GM23248 (cell line): ENCODE measurements around the gene ADAM8. TPM values are rescaled to one million over a fixed set of nuclear protein-coding genes. Genes with fewer than 3 reads are reported as not detected.

Experiments used
- DNase-seq: peaks from one replicate; pipeline ENCODE4 v3.0.0-alpha.2; 2015
- H2AFZ ChIP-seq: fragments of 200-600 bp; sonication (generic); 2 replicates; pipeline ENCODE4 v1.6.1; 2016; ENCODE audit warnings: antibody characterized with exemption
- H3F3A ChIP-seq: fragments of 200-600 bp; sonication (generic); 2 replicates; pipeline ENCODE4 v1.6.1; 2016; ENCODE audit warnings: mild to moderate bottlenecking, antibody characterized with exemption, mixed run types; ENCODE audit not compliant: insufficient read depth
- H3K27ac ChIP-seq: fragments of 200-600 bp; sonication (generic); 2 replicates; pipeline ENCODE4 v1.5.1; 2016; ENCODE audit warnings: mild to moderate bottlenecking
- H3K27me3 ChIP-seq: fragments of 200-600 bp; sonication (generic); replicated peaks from 2 replicates; pipeline ENCODE4 v1.6.1; 2016; ENCODE audit warnings: mild to moderate bottlenecking; ENCODE audit not compliant: insufficient read depth
- H3K36me3 ChIP-seq: fragments of 200-600 bp; sonication (generic); 2 replicates; pipeline ENCODE4 v1.6.1; 2016; ENCODE audit warnings: low read depth, mild to moderate bottlenecking
- H3K4me1 ChIP-seq: fragments of 200-600 bp; sonication (generic); 2 replicates; pipeline ENCODE4 v1.6.1; 2016; ENCODE audit warnings: mild to moderate bottlenecking; ENCODE audit not compliant: insufficient read depth
- H3K4me2 ChIP-seq: fragments of 200-600 bp; sonication (generic); one replicate; pipeline ENCODE4 v1.6.1; 2016; ENCODE audit warnings: mild to moderate bottlenecking; ENCODE audit not compliant: unreplicated experiment
- H3K4me3 ChIP-seq: fragments of 200-600 bp; sonication (generic); 2 replicates; pipeline ENCODE4 v1.5.1; 2016; ENCODE audit warnings: mild to moderate bottlenecking
- H3K79me2 ChIP-seq: fragments of 200-600 bp; sonication (generic); 2 replicates; pipeline ENCODE4 v1.6.1; 2016; ENCODE audit warnings: mild to moderate bottlenecking; ENCODE audit not compliant: insufficient read depth
- H3K9ac ChIP-seq: fragments of 200-600 bp; sonication (generic); 2 replicates; pipeline ENCODE4 v1.6.1; 2016; ENCODE audit warnings: mild to moderate bottlenecking
- H3K9me2 ChIP-seq: fragments of 200-600 bp; sonication (generic); 2 replicates; pipeline ENCODE4 v1.6.1; 2016; ENCODE audit warnings: mixed run types, mild to moderate bottlenecking, moderate library complexity; ENCODE audit not compliant: insufficient read depth
- H3K9me3 ChIP-seq: fragments of 200-600 bp; sonication (generic); one replicate; pipeline ENCODE4 v1.6.1; 2017; ENCODE audit warnings: low read depth
- H4K20me1 ChIP-seq: fragments of 200-600 bp; sonication (generic); 2 replicates; pipeline ENCODE4 v1.6.0; 2016; ENCODE audit not compliant: insufficient read depth
- EZH2 ChIP-seq: fragments of 200-600 bp; sonication (generic); IDR thresholded peaks from 2 replicates; pipeline ENCODE4 v1.6.1; 2018; ENCODE audit warnings: antibody characterized with exemption, mild to moderate bottlenecking; ENCODE audit not compliant: insufficient read depth, poor library complexity, severe bottlenecking
- EZH2phosphoT487 ChIP-seq: fragments of 200-600 bp; sonication (generic); IDR thresholded peaks from 2 replicates; pipeline ENCODE4 v1.6.1; 2018; ENCODE audit warnings: antibody characterized with exemption, moderate library complexity, mild to moderate bottlenecking, low read depth; ENCODE audit not compliant: insufficient read depth
- WGBS, 2 experiments: methylation state at CpG; one replicate each; pipeline ENCODE4 v1.1.6; 2015 to 2017; ENCODE audit warnings: low lambda C conversion rate in 2 of 2, low coverage in 1 of 2; ENCODE audit errors: missing lambda C conversion rate in 2 of 2; 5-methylcytosine and 5-hydroxymethylcytosine counted together
- in situ Hi-C: fragments of 300-500 bp; cut with MboI; formaldehyde crosslinking; loops from 2 replicates; pipeline ENCODE4 v1.15.0; 2020
- polyA plus RNA-seq: library from polyadenylated mRNA; unstranded; fragments of >200 nt; fragmentation: Nextera tagmentation; extraction: Ambion mirVana; gene quantifications from 2 replicates; pipeline ENCODE4 v1.2.1, GENCODE V29; 2016
- total RNA-seq: library from RNA; depleted of rRNA; stranded (reverse); fragments of >200 nt; shearing (Covaris generic); gene quantifications from 2 replicates; pipeline ENCODE4 v1.2.3, GENCODE V29; 2014

The ADAM8 gene
- total and polyA plus RNA-seq, 2 experiments from 2014 or later, result 0.76 TPM; not detected in 1

- DNase-seq, result no peak
- Histone ChIP-seq H2AFZ (no peak overlapping the region), H3K36me3 (no peaks in the 10 kb centered on the region), H3K9ac (no peak overlapping the region), H3K4me2 (no peak overlapping the region), H3F3A (0 out of 2 replicates have a peak, but pooled peaks cover 10% of the 10 kb centered on the region), H3K9me2 (no peaks in the 10 kb centered on the region), H3K9me3 (no peaks in the 10 kb centered on the region), H3K4me3 (no peak overlapping the region), H3K79me2 (peaks cover 31% of the 10 kb centered on the region), H3K27ac (no peak overlapping the region), H4K20me1 (no peaks in the 10 kb centered on the region; the same call in 1 of the 2 replicates), H3K27me3 (no peaks in the 10 kb centered on the region), H3K4me1 (peaks cover 11% of the 10 kb centered on the region)
- TF ChIP-seq EZH2phosphoT487, result no peak
- TF ChIP-seq EZH2, result no peak
- 93 to 94% methylated on average over 16 of the region's 16 CpGs for WGBS, 2 experiments
- in situ Hi-C loops, result no loop called here
These were observed 33.7 kb upstream of the ADAM8 start for GRCh38 chr10:133310399-133310755.

GRCh38 chr10:133309720-133310398 lies 33.2 kb upstream of the ADAM8 start:
- Histone ChIP-seq H3K27me3 (no peaks in the 10 kb centered on the region), H3K36me3 (no peaks in the 10 kb centered on the region), H3K9me3 (no peaks in the 10 kb centered on the region), H4K20me1 (no peaks in the 10 kb centered on the region; the same call in 1 of the 2 replicates), H3K4me2 (no peak overlapping the region), H2AFZ (no peak overlapping the region), H3K4me1 (peaks cover 11% of the 10 kb centered on the region), H3F3A (0 out of 2 replicates have a peak, but pooled peaks cover 5% of the 10 kb centered on the region), H3K9ac (no peak overlapping the region), H3K79me2 (peaks cover 36% of the 10 kb centered on the region), H3K4me3 (no peak overlapping the region), H3K9me2 (no peaks in the 10 kb centered on the region), H3K27ac (no peak overlapping the region)
- in situ Hi-C loops, result no loop called here
- DNase-seq, result no peak
- WGBS, 2 experiments, result 86 to 88% methylated on average over 31 to 33 of the region's 33 CpGs
- TF ChIP-seq EZH2phosphoT487 (no peak), EZH2 (no peak)

DNA sequence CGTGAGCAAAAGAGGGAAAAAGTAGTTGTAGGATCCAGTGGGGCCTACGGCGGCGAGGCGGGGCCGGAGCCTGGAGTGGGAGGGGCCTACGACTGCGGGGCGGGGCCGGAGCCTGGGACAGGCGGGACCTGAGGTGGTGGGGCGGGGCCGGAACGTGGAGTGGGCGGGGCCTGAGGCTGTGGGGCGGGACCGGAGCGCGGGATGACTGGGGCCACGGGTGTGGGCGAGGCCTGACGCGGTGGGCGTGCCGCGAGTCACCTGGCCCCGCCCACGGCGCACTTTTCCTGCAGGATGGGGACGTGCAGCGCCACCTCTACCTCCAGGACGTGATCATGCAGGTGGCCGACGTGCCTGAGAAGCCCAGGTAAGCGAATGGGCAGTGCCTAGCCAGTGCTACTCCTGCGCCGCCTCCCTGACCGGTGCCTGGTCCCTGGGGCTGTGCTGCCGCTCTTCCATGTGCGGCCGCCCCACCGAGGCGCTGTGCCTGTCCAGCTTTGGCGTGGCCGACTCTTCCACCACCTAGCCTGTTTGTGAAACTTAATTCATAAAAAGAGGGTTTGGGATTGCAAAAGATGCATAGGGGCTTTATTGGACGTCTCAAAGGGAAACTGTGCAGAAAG lies 32.5 kb upstream of the ADAM8 start:
- H3K79me2 ChIP-seq, result peaks cover 43% of the 10 kb centered on the region
- no peaks in the 10 kb centered on the region for H3K9me2 ChIP-seq
- H3K9ac ChIP-seq, result peak overlapping the region; percentile 99
- H3F3A ChIP-seq, result 0 out of 2 replicates have a peak, but pooled peaks cover 5% of the 10 kb centered on the region
- peaks cover 11% of the 10 kb centered on the region for H3K4me1 ChIP-seq
- DNase-seq, result peak; percentile 93
- H3K4me2 ChIP-seq, result peak overlapping the region; percentile 63
- H2AFZ ChIP-seq, result peak overlapping the region; percentile 75
- H3K9me3 ChIP-seq, result no peaks in the 10 kb centered on the region
- H3K4me3 ChIP-seq, result peak overlapping the region; percentile 98
- H3K27ac ChIP-seq, result peak overlapping the region; percentile 94
- 25 to 41% methylated on average over 23 to 45 of the region's 46 CpGs for WGBS, 2 experiments
- H4K20me1 ChIP-seq, result no peaks in the 10 kb centered on the region; the same call in 1 of the 2 replicates
- no peaks in the 10 kb centered on the region for H3K36me3 ChIP-seq
- H3K27me3 ChIP-seq, result no peaks in the 10 kb centered on the region
- TF ChIP-seq EZH2 (no peak), EZH2phosphoT487 (no peak)
- in situ Hi-C loops, result no loop called here

DNA sequence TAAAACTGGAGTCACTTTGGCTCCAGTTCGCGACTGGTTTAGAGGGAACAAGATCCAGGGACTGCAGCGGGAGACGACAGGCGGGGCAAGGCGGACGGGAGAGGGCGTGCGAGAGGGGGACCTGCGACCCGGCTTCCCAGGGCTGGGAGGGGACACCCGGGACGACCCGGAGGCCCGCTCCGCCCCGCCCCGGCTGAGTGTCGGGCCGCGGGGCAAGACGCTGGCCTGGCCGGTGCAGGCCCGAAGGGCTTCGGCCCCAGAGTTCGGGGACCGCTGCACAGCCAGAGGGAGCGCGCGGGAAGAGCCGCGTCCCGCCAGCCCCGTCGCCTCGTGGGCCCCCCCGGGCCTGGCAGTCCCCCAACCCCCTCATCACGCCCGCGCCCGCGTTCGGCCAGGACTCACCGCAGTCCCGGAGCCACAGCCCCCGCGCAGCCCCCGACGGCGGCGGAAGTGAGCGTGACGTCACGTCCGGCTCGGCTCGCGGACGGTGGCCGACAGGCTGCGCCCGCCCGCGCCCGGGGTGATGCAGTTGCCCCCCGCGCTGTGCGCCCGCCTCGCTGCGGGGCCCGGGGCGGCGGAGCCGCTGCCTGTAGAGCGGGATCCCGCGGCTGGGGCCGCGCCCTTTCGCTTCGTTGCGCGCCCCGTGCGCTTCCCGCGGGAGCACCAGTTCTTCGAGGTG lies 31.9 kb upstream of the ADAM8 start, which contains the start of the genes TUBGCP2 and ZNF511:
TSS of gene TUBGCP2 (minus strand) at position 452 of the 679 bp plus-strand sequence. CDS start 5,931 bp downstream, outside the sequence.
TSS of gene ZNF511 (plus strand) at position 494 of the 679 bp plus-strand sequence. CDS start at position 524, 30 bp downstream.
- H3K9ac ChIP-seq, result peak within 1 kb of the TSS; percentile 99
- H3K27me3 ChIP-seq, result no peaks in the 10 kb centered on the region
- peaks cover 49% of the 10 kb centered on the region for H3K79me2 ChIP-seq
- H3K27ac ChIP-seq, result peak within 1 kb of the TSS; percentile 94
- 0 to 1% methylated on average over 51 to 68 of the region's 89 CpGs for WGBS, 2 experiments
- H3K4me2 ChIP-seq, result peak within 1 kb of the TSS; percentile 96
- H3K4me3 ChIP-seq, result peak within 1 kb of the TSS; percentile 98
- H2AFZ ChIP-seq, result peak within 1 kb of the TSS; percentile 75
- TF ChIP-seq EZH2 (no peak), EZH2phosphoT487 (no peak)
- in situ Hi-C loops, result no loop called here
- H3K4me1 ChIP-seq, result peaks cover 11% of the 10 kb centered on the region
- no peaks in the 10 kb centered on the region for H3K36me3 ChIP-seq
- peak; percentile 94 for DNase-seq
- H3F3A ChIP-seq, result 0 out of 2 replicates have a peak, but pooled peaks cover 5% of the 10 kb centered on the region
- no peaks in the 10 kb centered on the region for H3K9me3 ChIP-seq
- no peaks in the 10 kb centered on the region for H3K9me2 ChIP-seq
- H4K20me1 ChIP-seq, result no peaks in the 10 kb centered on the region; the same call in 1 of the 2 replicates
